NCI-H1436 treated with DMSO at 0.1 percent for 48 hours (cell line): ENCODE results near the gene PRKX.
"Not testable (repeated sequence)": the region's sequence is repeated elsewhere in the genome, so short reads cannot be mapped to it uniquely, and the experiment has no call there.

ENCODE experiments used
- DNase-seq: peaks from one replicate; lab custom pipeline; 2025; lab: John Stamatoyannopoulos, UW

Gene PRKX

DNA sequence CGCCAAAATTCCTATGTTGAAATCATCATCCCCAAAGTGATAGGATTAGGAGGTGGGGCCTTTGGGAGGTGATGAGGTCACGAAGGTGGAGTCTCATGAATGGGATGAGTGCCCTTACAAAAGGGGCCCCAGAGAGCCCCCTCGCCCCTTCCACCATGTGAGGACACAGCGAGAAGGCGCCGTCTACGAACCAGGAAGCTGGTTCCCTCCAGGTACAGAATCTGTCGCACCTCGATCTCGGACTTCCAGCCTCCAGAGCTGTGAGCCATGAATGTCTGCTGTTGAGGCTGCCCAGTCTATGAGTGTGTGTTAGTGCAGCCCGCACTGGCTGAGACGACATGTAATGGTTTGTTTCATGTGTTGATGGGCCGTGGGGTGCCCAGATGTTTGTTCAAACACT lies 60.3 kb downstream of the PRKX start:
- DNase-seq: no peak

DNA sequence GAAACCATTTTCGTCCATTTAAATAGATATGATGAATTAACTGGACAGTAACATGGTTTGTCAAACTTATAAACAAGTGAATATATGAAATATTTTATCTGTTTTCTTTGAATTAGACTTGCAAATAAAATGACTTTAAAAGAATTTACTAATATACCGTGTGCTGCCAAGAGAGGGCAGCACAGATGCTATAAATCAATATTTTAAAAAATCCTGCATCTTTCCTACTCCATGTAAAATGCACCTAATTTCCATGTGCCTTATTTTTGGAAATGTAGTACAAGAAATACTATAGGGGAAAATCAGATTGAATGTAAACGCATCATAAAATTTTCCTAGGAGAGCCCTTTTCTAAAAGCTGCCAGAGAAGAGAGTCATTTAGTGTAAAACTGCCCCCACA lies 62.2 kb downstream of the PRKX start:
- DNase-seq: no peak

DNA sequence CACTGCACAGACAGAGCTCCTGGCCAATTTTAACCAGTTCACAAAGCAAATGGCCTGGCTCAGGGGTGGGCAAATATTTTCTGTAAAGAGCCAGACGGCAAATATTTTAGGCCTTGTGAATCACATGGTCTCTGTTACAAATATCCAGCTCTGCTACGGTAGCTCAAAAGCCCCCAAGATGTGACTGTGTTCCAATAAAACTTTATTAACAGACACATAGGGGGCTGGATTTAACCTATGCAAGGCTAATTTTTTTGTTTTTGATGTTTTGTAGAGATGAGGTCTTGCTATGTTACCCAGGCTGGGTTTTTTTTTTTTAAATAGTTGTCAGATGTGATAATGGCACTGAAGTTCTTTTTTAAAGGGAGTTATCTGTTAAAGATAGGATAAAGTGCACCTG lies 65.4 kb downstream of the PRKX start:
- no peak for DNase-seq

DNA sequence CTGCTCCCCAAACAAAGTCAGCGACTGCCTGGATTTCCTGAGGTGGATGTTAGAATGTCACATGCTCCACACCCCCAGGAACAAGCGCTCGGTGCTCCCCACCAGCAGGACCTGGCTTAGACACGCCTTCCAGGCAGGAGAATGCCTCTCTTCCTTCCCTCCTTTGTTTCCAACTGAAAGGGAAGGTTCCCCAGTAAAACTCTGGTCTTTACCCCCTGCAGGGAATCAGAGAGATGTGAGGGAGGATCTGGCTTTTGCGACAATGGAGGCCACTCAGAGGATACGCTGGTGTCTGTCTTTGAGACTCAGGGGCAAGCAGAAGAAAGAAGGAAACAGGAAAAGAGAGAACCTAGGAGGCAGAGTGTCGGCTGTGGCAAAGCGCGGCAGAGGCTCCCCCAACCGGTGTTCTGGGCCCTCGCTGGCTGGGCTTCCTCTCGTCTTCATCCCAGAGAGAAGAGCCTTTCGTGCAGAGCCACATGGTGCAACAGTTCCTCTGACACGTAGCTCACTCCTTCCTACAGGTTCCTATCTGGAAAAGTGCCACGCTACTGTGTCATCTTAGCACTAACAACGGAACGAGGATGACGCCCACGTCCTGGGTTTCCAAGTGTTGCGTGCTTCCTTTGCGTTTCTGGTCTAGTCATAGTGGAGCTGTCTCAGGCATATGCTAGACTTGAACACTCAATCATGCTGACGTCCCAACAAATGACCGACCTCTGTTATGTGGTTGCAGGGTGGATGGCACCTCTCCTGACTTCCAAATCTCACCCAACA lies 73.4 kb downstream of the PRKX start:
- DNase-seq: not testable (repeated sequence)

DNA sequence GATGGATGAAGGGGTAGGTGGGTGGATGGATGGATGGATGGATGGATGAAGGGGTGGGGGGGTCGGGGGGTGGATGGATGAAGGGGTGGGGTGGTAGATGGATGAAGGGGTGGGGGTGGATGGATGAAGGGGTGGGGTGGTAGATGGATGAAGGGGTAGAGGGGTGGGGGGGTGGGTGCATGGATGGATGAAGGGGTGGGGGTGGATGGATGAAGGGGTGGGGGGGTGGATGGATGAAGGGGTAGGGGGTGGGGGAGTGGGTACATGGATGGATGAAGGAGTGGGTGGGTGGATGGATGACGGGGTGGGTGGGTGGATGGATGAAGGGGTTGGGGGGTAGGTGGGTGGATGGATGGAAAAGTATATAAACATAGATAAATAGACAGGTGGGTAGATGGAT lies 74.2 kb downstream of the PRKX start:
- no peak for DNase-seq

DNA sequence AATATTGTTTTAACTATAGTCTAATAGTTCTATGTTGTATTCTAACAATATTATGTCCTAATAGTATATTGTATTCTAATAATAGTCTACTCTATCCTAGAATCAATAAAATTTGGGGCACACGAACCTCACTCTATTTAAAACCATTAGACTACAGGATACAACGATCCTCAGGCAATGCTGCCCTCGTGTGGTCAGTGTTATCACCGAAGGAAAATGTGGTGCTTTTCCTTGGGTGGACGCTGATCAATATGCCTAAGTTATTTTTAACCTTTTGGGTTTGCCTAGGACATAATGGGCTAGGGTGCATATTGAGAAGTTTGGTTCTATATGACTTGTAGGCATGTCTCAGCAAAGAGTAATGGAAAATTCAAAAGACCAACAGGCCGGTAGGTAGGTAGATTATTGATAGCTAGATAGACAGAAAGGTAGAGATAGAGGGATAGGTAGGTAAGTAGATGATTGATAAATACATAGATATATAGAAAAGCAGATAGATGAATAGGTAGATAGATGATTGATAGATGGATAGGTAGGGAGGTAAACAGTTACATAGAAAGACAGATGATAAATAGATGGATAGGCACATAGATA lies 75.1 kb downstream of the PRKX start:
- DNase-seq: no peak

DNA sequence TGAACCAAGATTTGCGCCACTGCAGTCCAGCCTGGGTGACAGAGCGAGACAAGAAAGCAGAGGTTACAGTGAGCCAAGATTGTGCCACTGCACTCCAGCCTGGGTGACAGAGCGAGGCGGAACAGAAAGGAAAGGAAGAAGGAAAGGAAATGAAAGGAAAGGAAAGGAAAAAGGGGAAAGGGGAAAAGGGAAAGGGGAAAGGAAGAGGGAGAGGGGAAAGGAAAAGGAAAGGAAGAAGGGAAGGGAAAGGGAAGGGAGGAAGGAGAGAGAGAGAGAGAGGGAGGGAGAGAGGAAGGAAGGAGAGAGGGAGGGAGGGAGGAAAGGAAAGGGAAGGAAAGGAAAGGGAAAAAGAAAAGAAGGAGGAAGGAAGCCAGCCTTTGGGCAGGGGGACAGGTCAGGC lies 76.6 kb downstream of the PRKX start:
- no peak for DNase-seq

DNA sequence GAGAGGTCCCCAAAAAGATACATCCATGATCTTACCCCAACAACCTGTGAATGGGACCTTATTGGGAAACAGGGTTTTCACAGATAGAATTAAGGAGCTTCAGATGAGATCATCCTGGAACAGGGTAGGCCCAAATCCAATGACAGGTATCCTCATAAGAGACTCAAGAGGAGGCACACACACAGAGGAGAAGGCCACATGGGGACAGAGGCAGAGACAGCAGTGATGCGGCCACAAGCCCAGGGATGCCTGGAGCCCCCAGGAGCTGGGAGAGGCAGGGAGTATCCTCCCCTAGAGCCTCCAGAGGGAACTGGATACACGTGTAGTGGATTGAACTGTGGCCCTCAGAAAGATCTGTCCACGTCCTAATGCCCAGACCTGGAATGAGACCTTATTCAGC lies 82.3 kb downstream of the PRKX start:
- DNase-seq: no peak

DNA sequence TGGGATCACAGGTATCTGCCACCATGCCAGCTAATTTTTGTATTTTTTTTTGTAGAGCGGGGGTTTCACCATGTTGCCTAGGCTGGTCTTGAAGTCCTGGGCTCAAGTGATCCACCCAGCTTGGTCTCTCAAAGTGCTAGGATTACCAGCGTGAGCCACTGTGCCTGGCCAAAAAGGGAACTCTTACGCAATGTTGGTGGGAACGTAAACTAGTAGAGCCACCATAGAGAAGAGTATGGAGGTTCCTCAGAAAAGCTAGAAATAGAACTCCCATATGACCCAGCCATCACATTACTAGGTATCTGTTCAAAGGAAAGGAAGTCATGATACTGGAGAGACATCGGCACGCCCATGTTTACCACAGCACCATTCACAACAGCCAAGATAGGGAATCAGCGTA lies 85.9 kb downstream of the PRKX start:
- no peak for DNase-seq

DNA sequence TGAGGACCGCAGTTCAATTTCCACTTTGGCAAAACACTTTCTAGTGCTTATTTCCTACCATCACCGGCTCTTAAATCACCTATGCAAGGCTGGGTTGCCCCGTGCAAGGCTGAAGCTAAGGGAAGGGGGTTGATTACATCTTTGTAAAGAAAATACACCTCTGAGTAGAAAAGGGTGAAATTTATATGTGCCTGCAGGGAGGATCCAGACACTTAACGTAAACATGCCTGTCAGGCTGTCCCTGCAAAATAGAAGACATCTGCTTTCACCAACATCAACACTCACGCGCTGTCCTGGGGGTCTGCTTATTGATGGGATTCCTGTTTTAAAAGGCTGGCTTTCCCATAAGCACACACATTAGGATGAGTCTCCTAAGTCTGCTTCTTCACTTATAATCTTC lies 92.0 kb downstream of the PRKX start:
- no peak for DNase-seq

DNA sequence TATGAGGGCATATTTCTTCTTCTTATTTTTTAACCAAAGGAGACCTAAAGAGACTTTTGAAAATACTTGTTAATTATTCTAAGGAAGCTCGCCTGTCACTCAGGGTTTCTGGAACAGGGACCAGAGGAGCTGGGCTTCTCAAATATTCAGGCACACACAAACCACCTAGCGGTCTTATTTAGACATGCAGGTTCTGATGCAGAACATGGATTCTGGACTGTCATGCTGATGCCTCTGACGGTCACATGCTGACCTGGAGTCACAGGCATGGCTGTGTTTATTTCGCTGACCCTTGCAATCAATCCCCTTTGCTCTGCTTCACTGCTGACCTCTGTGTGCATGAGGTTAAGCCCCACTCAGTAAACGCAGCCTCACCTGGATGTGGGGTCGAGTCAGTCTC lies 101.7 kb downstream of the PRKX start:
- DNase-seq: not testable (repeated sequence)

DNA sequence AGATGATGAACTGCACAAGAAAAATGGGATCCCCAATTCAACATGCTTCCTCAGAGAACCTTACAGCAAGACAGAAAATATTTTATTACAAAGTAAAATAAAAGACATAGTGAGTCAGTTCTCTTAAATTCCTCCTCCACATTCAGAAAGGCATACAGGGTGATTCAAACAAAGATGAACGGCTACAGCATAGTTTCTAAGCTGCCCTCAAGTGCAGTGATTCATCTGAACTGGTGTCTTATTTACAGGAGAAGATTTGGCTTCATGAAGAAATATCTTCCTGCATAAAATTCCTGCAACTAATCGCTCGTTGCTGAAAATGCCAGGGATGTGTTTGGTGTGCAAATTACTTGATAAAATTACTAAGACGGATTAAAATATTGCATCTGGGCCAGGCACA lies 103.6 kb downstream of the PRKX start:
- no peak for DNase-seq

DNA sequence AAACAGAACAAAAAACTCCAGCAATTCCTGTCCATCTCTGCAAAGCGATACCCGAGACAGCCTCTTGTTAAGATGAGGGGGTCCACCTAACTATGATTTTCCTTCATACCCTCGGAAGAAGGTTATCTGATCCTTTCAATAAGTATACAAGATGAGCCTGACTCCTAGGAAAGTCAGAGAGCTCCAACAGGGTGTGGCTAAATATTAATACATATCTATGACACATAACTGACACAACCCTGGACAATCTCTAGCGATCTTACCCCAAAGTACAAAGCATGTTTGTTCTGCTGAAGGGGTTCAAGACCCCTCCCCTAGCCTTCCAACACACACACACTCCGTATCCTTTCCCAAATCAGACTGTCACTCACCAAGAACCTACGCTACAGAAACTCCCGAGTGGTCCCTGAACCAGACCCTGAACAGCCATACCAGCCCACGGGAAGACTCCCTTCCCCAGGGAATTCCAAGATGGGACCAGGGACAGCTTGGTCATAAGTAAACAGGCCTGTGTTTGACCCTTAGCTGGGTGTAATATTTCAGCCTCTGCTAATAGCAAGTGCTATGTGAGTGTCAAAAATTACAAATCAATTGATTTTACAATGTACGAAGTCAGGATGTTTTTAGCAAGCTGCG lies 110.3 kb downstream of the PRKX start:
- no peak for DNase-seq

DNA sequence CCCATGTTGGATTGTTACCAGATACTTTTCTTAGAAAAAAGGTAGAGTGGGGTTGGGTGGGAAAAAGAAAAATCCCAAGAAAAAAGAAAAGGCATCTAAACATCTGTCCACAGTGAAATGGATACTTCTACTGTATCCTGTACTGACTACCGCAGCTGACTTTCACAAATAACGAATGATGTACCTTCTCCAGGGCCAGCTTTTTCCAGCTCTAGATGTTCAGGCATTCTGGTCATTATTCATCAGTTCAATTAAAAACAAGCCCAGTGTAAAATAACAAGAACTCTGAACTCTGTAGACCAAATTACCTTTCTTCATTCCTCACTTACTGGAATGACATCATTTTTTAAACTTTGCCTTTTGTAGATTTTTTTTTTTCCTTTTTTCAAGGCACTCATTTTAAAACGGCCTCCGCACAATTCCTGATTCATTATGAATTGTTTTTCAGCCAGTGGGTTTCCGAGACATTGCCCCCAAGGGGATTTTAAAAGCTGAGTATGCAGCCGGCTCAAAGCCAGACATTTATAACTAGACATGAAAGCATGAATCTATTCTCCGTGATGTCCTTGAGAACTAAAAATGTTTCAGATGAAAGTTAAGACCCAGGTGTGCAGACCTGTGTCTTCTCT lies 113.5 kb downstream of the PRKX start:
- no peak for DNase-seq

DNA sequence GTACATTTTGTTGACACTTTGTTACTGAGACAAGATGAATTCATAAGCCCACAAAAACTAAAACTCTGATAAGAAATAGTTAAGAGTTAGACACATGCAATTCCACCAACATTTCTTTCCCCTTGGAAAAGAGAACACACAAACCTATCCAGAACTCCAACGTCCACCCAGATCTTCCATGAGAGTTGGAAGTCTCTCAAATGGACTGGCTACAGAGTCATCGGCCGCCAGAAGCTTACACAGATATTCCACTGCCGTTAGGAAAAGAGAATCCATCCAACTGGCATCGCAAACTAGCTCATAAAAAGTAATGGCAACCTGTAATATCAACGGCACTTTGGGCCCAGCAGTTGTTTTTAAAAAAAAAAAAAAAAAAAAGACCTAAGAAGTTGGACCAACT lies 114.7 kb downstream of the PRKX start:
- DNase-seq: no peak

DNA sequence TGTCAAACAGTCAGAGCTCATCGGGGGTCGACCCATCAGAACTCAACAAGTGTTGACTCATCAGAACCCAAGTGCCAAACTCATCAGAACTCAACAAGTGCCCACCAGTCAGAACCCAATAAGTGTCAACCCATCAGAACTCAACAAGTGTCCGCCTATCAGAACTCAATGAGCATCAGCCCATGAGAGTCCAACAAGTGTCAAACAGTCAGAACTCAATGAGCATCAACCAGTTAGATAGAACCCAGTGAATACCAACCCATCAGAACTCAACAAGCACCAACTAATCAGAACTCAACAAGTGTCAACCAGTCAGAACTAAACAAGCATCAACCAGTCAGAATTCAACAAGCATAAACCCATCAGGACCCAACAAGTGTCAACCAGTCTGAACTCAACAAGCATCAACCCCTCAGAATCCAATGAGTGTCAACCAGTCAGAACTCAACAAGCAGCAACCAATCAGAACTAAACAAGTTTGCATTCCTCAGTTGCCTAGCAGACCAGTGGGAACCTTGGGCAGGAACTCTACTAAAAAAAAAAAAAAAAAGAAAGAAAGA lies 115.3 kb downstream of the PRKX start:
- no peak for DNase-seq

DNA sequence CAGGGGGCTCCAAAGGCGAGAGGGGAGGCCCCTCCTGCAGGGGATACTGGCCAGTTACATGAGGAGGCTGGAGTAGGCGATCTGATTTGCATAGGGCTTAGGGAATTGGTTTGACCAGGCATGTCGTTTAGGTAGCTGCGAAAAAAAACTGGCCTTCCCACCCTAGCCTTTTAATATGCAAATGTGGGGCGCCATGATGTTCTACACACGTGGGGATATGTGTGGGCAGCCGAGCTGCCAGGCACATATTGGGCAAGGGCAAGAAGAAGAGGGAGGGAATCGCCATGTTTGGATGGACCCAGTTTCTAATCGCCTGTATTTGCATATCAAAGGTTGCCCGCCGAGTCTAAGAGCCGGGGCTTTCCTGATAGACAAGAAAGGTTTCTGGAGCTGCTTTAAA lies 121.3 kb downstream of the PRKX start:
- no peak for DNase-seq

DNA sequence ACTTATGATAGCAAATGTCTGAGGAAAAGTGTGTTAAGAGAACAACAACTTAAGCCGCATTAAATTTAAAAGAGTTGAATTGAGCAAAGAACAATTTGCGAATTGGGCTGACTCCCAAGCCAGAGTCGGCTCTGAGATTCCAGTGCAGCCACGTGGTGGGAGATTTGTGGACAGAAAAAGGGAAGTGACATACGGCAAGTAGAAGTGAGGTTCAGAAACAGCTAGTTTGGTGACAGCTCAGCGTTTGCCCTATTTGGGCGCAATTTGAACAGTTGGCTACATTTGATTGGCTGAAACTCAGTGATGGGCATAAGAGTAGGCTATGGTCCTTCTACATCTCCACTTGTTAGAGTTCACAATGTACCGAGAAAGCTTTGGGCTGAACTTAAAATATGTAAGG lies 124.0 kb downstream of the PRKX start:
- no peak for DNase-seq

DNA sequence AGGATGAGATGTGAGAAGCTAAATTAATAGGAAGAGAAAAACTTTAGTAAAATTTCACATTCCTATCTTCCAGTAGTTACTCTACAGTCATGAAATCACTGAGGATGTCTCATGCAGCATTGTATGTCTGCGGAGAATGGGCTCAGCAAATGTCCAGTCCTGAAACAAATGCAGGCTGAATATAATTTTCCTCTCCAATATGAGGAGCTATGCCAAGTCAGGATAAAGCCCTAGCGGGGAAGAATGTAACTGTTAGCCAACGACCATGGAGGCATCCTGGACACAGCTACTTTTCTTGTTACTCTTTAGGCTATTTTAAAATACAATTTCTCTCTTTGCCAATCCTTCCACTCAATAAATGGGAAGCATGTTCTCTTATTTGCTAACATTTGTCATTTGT lies 127.7 kb downstream of the PRKX start:
- DNase-seq: no peak

DNA sequence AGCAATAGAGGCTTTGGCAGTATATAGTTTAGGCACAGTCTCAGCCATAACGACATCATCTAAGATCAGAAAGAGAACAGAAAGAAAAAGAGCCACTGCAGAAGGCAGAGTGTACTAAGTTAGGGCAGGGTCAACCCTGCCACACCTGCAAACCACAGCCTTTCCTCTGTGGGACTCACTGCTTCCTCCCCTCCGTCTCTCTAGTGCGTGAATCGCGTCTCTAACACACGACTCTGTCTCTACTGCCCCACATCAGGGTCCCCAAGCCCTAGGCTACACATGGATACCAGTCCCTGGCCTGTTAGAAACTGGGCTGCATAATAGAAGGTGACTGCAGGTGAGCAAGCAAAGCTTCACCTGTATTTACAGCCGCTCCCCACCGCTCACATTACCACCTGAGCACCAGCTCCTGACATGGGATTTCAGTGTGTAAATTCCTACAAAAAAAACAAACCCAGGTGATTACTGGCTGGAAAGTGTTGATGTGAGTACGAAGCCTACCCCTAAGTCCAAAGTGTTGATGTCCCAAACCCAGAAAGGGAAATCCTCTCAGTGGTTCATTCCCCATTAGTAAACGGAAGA lies 128.9 kb downstream of the PRKX start:
- no peak for DNase-seq

DNA sequence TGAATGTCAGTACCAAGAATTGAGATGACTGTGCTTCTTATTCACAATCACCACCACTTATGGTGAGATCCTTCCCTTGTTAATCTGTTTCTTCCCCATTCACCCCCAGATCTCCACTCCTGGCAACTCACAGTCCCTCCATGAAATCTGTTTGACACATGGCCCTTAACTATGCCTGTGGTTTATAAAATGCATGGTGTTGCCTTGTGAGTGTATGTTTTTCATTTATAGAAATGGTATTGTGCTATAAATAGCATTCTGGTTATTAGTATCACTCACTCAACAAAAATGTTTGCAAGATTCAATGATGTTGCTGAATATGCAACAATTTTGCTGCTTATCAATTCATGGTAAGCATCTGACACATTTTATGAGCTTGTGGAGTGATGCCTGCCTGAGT lies 131.0 kb downstream of the PRKX start:
- DNase-seq: no peak

DNA sequence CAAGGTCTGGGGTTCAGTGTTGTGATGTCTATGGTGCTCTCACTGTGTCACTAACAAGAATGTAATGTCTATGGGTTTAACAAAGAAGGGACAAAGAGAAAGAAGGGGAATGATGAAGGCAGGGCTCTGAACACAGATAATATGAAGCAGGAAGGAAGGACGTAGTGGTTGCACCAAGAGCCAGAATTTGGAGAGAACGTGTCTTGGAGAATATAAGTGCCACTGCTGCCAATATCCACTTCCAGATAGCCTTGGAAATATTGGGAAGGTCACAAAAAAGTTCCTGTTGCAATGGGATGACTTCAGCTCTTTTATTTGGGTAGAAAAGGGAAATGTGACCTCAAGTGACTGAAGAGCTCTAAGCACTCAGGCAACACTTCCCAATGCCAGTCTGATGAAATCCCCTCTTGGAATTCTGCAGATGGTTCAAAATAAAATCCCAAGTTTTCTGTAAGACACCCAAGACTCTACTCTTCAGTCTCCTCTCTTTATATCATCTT lies 131.8 kb downstream of the PRKX start:
- no peak for DNase-seq
